Right forelimb (tissue), 1 donor: ENCODE data around the gene AGPAT4.
"Not testable (repeated sequence)": the region's sequence is repeated elsewhere in the genome, so short reads cannot be mapped to it uniquely, and the experiment has no call there.

Experiments
- DNase-seq: peaks from one replicate; pipeline ENCODE4 v3.0.0-alpha.2; 2018

AGPAT4 gene

GRCh38 chr6:161273752-161274487 lies at the start of gene AGPAT4:
TSS of gene AGPAT4 (minus strand) at chr6:161274061. CDS start at chr6:161232213, 41,848 bp downstream.
- DNase-seq: peak; percentile 83

- no peak for DNase-seq
Measured at GRCh38 chr6:161319231-161319630, 45.4 kb upstream of the AGPAT4 start.

- no peak for DNase-seq
Measured at GRCh38 chr6:161318456-161318855, 44.6 kb upstream of the AGPAT4 start.

GRCh38 chr6:161316531-161316930 lies 42.7 kb upstream of the AGPAT4 start:
- no peak for DNase-seq

- not testable (repeated sequence) for DNase-seq
Measured at GRCh38 chr6:161315246-161315917, 41.5 kb upstream of the AGPAT4 start.

- DNase-seq: not testable (repeated sequence)
Measured at GRCh38 chr6:161314541-161315245, 40.8 kb upstream of the AGPAT4 start.

GRCh38 chr6:161313940-161314509 lies 40.2 kb upstream of the AGPAT4 start:
- DNase-seq: no peak

GRCh38 chr6:161313475-161313874 lies 39.6 kb upstream of the AGPAT4 start:
- DNase-seq: not testable (repeated sequence)

- DNase-seq: not testable (repeated sequence)
Measured at GRCh38 chr6:161309774-161310173, 35.9 kb upstream of the AGPAT4 start.

GRCh38 chr6:161308075-161308655 lies 34.3 kb upstream of the AGPAT4 start:
- no peak for DNase-seq

- DNase-seq: no peak
Measured at GRCh38 chr6:161305860-161306259, 32.0 kb upstream of the AGPAT4 start.

GRCh38 chr6:161303628-161304340 lies 29.9 kb upstream of the AGPAT4 start:
- DNase-seq: no peak

GRCh38 chr6:161302949-161303348 lies 29.1 kb upstream of the AGPAT4 start:
- no peak for DNase-seq

- no peak for DNase-seq
Measured at GRCh38 chr6:161301338-161301737, 27.5 kb upstream of the AGPAT4 start.

GRCh38 chr6:161300823-161301222 lies 27.0 kb upstream of the AGPAT4 start:
- DNase-seq: no peak

- DNase-seq: no peak
Measured at GRCh38 chr6:161299726-161300125, 25.9 kb upstream of the AGPAT4 start.

GRCh38 chr6:161295784-161296183 lies 21.9 kb upstream of the AGPAT4 start:
- DNase-seq: no peak

- no peak for DNase-seq
Measured at GRCh38 chr6:161292650-161293281, 18.9 kb upstream of the AGPAT4 start.

GRCh38 chr6:161292145-161292544 lies 18.3 kb upstream of the AGPAT4 start:
- no peak for DNase-seq

GRCh38 chr6:161290751-161291150 lies 16.9 kb upstream of the AGPAT4 start:
- DNase-seq: no peak

GRCh38 chr6:161284653-161285052 lies 10.8 kb upstream of the AGPAT4 start:
- no peak for DNase-seq

- DNase-seq: no peak
Measured at GRCh38 chr6:161281092-161281491, 7.2 kb upstream of the AGPAT4 start.
